IMR-90 (cell line): ENCODE measurements around the gene EDN2.

Experiments used
- BHLHE40 ChIP-seq: fragments of 150-350 bp; IDR thresholded peaks from 2 replicates; pipeline ENCODE4 v1.6.1; 2016; ENCODE audit warnings: mild to moderate bottlenecking, low read depth, low read length
- CEBPB ChIP-seq: IDR thresholded peaks from 2 replicates; pipeline ENCODE4 v1.6.1; 2012; ENCODE audit warnings: low read depth, low read length, improper control_type of control experiment
- CHD1 ChIP-seq: IDR thresholded peaks from 2 replicates; pipeline ENCODE4 v1.6.1; 2012; ENCODE audit warnings: low read depth, low read length, improper control_type of control experiment
- MXI1 ChIP-seq: IDR thresholded peaks from 2 replicates; pipeline ENCODE4 v1.6.1; 2012; ENCODE audit warnings: low read depth, mild to moderate bottlenecking, low read length, moderate library complexity, borderline replicate concordance
- POLR2A ChIP-seq: IDR thresholded peaks from 2 replicates; pipeline ENCODE4 v1.6.1; 2012; ENCODE audit warnings: mild to moderate bottlenecking, low read depth, low read length
- RAD21 ChIP-seq: IDR thresholded peaks from 2 replicates; pipeline ENCODE4 v1.6.1; 2012; ENCODE audit warnings: low read length, improper control_type of control experiment
- RCOR1 ChIP-seq: IDR thresholded peaks from 2 replicates; pipeline ENCODE4 v1.6.1; 2012; ENCODE audit warnings: mild to moderate bottlenecking, low read length, improper control_type of control experiment; ENCODE audit not compliant: insufficient replicate concordance
- RFX5 ChIP-seq: IDR thresholded peaks from 2 replicates; pipeline ENCODE4 v1.8.0; 2012; ENCODE audit warnings: low read depth, mild to moderate bottlenecking, low read length, moderate library complexity
- SMC3 ChIP-seq: fragments of 150-350 bp; IDR thresholded peaks from 2 replicates; pipeline ENCODE4 v1.6.1; 2016; ENCODE audit warnings: low read depth, mild to moderate bottlenecking, antibody characterized with exemption, low read length, moderate library complexity
- TF ChIP-seq, protein P1 (sequence below): conservative IDR thresholded peaks from 2 replicates; pipeline ENCODE4 v1.5.1; 2012; ENCODE audit warnings: mild to moderate bottlenecking, low read depth, low read length, improper control_type of control experiment
- TF ChIP-seq, protein P2 (sequence below): fragments of 150-350 bp; IDR thresholded peaks from 2 replicates; pipeline ENCODE4 v1.6.1; 2017; ENCODE audit warnings: mild to moderate bottlenecking, antibody characterized with exemption, low read length, low read depth

- TF ChIP-seq, protein P1, sequence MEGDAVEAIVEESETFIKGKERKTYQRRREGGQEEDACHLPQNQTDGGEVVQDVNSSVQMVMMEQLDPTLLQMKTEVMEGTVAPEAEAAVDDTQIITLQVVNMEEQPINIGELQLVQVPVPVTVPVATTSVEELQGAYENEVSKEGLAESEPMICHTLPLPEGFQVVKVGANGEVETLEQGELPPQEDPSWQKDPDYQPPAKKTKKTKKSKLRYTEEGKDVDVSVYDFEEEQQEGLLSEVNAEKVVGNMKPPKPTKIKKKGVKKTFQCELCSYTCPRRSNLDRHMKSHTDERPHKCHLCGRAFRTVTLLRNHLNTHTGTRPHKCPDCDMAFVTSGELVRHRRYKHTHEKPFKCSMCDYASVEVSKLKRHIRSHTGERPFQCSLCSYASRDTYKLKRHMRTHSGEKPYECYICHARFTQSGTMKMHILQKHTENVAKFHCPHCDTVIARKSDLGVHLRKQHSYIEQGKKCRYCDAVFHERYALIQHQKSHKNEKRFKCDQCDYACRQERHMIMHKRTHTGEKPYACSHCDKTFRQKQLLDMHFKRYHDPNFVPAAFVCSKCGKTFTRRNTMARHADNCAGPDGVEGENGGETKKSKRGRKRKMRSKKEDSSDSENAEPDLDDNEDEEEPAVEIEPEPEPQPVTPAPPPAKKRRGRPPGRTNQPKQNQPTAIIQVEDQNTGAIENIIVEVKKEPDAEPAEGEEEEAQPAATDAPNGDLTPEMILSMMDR: no peak
- TF ChIP-seq POLR2A (no peak), CHD1 (no peak), BHLHE40 (no peak), CEBPB (no peak), MXI1 (no peak), RFX5 (no peak), RAD21 (no peak), RCOR1 (no peak), SMC3 (no peak)
- TF ChIP-seq, protein P2, sequence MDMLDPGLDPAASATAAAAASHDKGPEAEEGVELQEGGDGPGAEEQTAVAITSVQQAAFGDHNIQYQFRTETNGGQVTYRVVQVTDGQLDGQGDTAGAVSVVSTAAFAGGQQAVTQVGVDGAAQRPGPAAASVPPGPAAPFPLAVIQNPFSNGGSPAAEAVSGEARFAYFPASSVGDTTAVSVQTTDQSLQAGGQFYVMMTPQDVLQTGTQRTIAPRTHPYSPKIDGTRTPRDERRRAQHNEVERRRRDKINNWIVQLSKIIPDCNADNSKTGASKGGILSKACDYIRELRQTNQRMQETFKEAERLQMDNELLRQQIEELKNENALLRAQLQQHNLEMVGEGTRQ: no peak
Observed at GRCh38 chr1:41512701-41513382, 28.4 kb upstream of the EDN2 start.
